ENCODE data around the gene CPNE7. TPM values are rescaled to one million over a fixed set of nuclear protein-coding genes. Genes with fewer than 3 reads are reported as not detected.

CPNE7 gene
- total and polyA plus RNA-seq, 9 of the 15 experiments (the other 6 are each of a cell fraction or from before 2014, with no cell fraction given), result 0.30 to 73.4 (median 32.7) TPM

- TF ChIP-seq NR2C1 (IDR thresholded peaks at IDR 0.05) (no peak), NR2C1 (tag; IDR thresholded peaks at IDR 0.05) (no peak)
Observed at GRCh38 chr16:89636663-89637062, 61.1 kb downstream of the CPNE7 start (continued).

DNA sequence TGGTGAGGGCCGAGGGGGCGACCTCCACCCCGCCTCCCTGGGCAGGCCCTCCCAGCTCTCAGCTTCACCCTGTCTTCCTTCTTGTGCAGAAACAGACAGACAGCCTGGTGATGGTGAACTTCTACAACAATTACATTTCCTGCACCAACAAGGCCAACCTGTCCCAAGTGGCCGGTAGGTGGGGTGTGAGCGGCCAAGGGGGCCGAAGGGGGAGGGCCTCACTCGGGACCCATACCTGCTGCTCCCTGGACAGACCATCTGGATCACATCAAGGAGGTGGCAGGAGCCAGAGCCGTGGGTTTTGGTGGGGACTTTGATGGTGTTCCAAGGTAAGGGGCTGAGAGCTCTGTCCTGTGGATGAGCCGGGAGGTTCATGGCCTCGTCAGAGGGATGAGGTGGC, 61.8 kb downstream of the CPNE7 start:
- peak; percentile 35 for FAIRE-seq
- no peaks in the 10 kb centered on the region for H3K79me2 ChIP-seq (ENCODE audit: control insufficient read depth, insufficient read depth, low read length)
- H3K9ac ChIP-seq (ENCODE audit: insufficient read depth in 1 of 2, low read depth in 2 of 2, low read length in 2 of 2), result peak overlapping the region in 1 of 2 experiments; percentile 26; a peak in 2 of 4 replicates
- H3K4me1 ChIP-seq (replicated peaks in 1 of 2; ENCODE audit: control insufficient read depth in 2 of 2, insufficient read depth in 2 of 2, low read length in 2 of 2), result peaks cover 0 to 49% of the 10 kb centered on the region in 2 experiments; a peak in 2 of 5 replicates
- intact Hi-C loops (cut with micrococcal nuclease), result loop anchor here (5.0 kb wide), 1 partner anchor 35 kb away; no protein-coding TSS in a partner anchor
- H3K27ac ChIP-seq (ENCODE audit: extremely low read depth, low read depth, low read length), result no peak overlapping the region
- no peaks in the 10 kb centered on the region for H3K9me1 ChIP-seq (ENCODE audit: control insufficient read depth, insufficient read depth, low read length)
- no peak overlapping the region for H3K4me3 ChIP-seq
- ChIA-PET CTCF (ENCODE audit: low intra/inter-chr PET ratio) (interaction anchor here (0.6 kb wide), 1 partner anchor 390 kb away, joined by 4 read pairs; no protein-coding TSS in a partner anchor), POLR2A (interaction anchor here (0.6 kb wide), 2 partner anchors 10 kb away, joined by 3 read pairs; no protein-coding TSS in a partner anchor)
- DNase-seq (ENCODE audit: extremely low read depth in 1 of 4, low spot score in 3 of 4), result peak; percentile 34 to 64 (median 49)
- no TSS peak for BruUV-seq (replicated peaks)
- in situ Hi-C loops (cut with MboI), result no loop called here
- peaks cover 5 to 30% of the 10 kb centered on the region in 2 experiments for H3K27me3 ChIP-seq (ENCODE audit: control insufficient read depth in 2 of 2, insufficient read depth in 2 of 2, low read length in 2 of 2)
- no peak overlapping the region for H3K4me2 ChIP-seq (ENCODE audit: insufficient read depth, low read length)
- H4K20me1 ChIP-seq (replicated peaks; ENCODE audit: control insufficient read depth, insufficient read depth, low read length), result no peaks in the 10 kb centered on the region
- ATAC-seq, result peak; percentile 48; the same call in 2 of the 3 replicates
- H3K9me3 ChIP-seq (replicated peaks; ENCODE audit: control insufficient read depth, insufficient read depth, low read depth, low read length), result no peaks in the 10 kb centered on the region
- WGBS (ENCODE audit: insufficient coverage, low coverage, missing lambda C conversion rate), result 2% methylated on average over 7 of the region's 10 CpGs
- no peak for TF ChIP-seq EHMT2 (IDR thresholded peaks at IDR 0.05)
- no peak for TF ChIP-seq PRPF4 (IDR thresholded peaks at IDR 0.05; ENCODE audit: insufficient read depth, low read depth, low read length, poor library complexity, severe bottlenecking)
- TF ChIP-seq GATAD2B (IDR thresholded peaks at IDR 0.05; ENCODE audit: borderline replicate concordance), result no peak
- TF ChIP-seq ERF (CRISPR knock-in tag; IDR thresholded peaks at IDR 0.05), result no peak
- no peak for TF ChIP-seq ATF1 (CRISPR knock-in tag; IDR thresholded peaks at IDR 0.05)
- no peak for TF ChIP-seq ATF1 (tag; IDR thresholded peaks at IDR 0.05)
- TF ChIP-seq, protein P1, sequence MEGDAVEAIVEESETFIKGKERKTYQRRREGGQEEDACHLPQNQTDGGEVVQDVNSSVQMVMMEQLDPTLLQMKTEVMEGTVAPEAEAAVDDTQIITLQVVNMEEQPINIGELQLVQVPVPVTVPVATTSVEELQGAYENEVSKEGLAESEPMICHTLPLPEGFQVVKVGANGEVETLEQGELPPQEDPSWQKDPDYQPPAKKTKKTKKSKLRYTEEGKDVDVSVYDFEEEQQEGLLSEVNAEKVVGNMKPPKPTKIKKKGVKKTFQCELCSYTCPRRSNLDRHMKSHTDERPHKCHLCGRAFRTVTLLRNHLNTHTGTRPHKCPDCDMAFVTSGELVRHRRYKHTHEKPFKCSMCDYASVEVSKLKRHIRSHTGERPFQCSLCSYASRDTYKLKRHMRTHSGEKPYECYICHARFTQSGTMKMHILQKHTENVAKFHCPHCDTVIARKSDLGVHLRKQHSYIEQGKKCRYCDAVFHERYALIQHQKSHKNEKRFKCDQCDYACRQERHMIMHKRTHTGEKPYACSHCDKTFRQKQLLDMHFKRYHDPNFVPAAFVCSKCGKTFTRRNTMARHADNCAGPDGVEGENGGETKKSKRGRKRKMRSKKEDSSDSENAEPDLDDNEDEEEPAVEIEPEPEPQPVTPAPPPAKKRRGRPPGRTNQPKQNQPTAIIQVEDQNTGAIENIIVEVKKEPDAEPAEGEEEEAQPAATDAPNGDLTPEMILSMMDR (IDR thresholded peaks at IDR 0.05 in 2 of 3, conservative IDR thresholded peaks at IDR 0.05 in 1 of 3; ENCODE audit: insufficient read depth in 2 of 3, low read depth in 1 of 3, low read length in 3 of 3), result peak in 2 of 3 experiments; percentile 28 to 51; a peak in 4 of 6 replicates
- H2AFZ ChIP-seq (ENCODE audit: low read depth, low read length), result no peak overlapping the region
- H3K36me3 ChIP-seq (ENCODE audit: control insufficient read depth, insufficient read depth, low read length), result no peaks in the 10 kb centered on the region

Data from K562 (cell line).